Measurements from ENCODE around the gene TMEM30B. TPM values are rescaled to one million over a fixed set of nuclear protein-coding genes. Genes with fewer than 3 reads are reported as not detected.

The TMEM30B gene
- total RNA-seq, 4 donors from 2014 or later, result 15.6 to 47.6 (median 39.9) TPM

DNA sequence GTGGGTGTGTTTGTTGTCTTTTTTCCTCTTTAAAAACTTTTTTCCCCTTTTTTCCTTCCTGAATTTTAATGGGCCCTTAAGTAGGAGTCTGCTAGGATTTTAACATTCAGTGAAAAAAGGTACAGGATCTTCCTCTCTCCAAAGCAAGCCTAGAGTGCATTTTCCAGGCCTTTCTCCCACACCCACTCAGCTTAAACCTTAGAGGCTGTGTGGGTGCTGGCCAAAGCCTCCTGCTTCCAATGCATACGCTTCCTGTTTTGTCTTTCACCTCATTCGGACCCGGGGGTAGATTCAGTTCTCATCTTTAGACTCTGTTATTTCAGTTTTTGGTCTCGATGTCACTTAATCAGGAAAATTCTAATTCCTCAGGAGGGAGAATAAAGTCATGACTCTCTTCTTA is 51.2 kb downstream of the TMEM30B start:
- no peak for DNase-seq (ENCODE audit: low spot score in 2 of 2)
- Histone ChIP-seq H3K27me3 (no peaks in the 10 kb centered on the region), H3K9me3 (no peaks in the 10 kb centered on the region), H3K36me3 (no peaks in the 10 kb centered on the region), H3K4me1 (no peaks in the 10 kb centered on the region), H3K4me3 (no peak overlapping the region), H3K27ac (no peak overlapping the region)
- 45 to 54% methylated on average over 4 of the region's 4 CpGs for WGBS, 2 donors
- no peak for TF ChIP-seq POLR2A (IDR thresholded peaks at IDR 0.05)
- TF ChIP-seq, protein P1, sequence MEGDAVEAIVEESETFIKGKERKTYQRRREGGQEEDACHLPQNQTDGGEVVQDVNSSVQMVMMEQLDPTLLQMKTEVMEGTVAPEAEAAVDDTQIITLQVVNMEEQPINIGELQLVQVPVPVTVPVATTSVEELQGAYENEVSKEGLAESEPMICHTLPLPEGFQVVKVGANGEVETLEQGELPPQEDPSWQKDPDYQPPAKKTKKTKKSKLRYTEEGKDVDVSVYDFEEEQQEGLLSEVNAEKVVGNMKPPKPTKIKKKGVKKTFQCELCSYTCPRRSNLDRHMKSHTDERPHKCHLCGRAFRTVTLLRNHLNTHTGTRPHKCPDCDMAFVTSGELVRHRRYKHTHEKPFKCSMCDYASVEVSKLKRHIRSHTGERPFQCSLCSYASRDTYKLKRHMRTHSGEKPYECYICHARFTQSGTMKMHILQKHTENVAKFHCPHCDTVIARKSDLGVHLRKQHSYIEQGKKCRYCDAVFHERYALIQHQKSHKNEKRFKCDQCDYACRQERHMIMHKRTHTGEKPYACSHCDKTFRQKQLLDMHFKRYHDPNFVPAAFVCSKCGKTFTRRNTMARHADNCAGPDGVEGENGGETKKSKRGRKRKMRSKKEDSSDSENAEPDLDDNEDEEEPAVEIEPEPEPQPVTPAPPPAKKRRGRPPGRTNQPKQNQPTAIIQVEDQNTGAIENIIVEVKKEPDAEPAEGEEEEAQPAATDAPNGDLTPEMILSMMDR (IDR thresholded peaks at IDR 0.05), result no peak
- TF ChIP-seq EP300 (IDR thresholded peaks at IDR 0.05), result no peak

DNA sequence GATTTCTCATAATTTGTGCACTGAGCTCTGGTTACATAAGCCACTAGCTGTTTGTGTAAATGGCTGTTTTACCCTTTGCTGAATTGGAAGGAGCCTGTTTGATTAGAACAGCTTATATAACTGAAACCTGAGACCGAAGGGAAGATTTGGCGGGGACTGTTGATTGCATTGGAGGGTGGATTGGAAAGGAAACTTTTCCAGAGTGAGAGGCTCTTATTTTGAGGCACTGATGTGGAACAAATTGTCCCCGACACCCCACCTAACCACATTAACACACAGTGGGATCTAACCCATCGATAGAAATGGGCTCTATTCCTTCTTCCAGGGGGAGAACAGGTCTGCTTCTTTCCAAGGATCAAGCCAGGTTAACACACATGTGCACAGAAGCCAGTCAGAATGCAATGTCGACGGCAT is 51.7 kb downstream of the TMEM30B start:
- no peak for TF ChIP-seq POLR2A (IDR thresholded peaks at IDR 0.05)
- no peak for TF ChIP-seq EP300 (IDR thresholded peaks at IDR 0.05)
- TF ChIP-seq, protein P1 (IDR thresholded peaks at IDR 0.05), result no peak
- Histone ChIP-seq H3K27ac (no peak overlapping the region), H3K9me3 (no peaks in the 10 kb centered on the region), H3K36me3 (no peaks in the 10 kb centered on the region), H3K4me1 (no peaks in the 10 kb centered on the region), H3K4me3 (no peak overlapping the region), H3K27me3 (no peaks in the 10 kb centered on the region)
- no peak for DNase-seq (ENCODE audit: low spot score in 2 of 2)
- WGBS, 2 donors, result 52 to 57% methylated on average over 6 of the region's 6 CpGs

DNA sequence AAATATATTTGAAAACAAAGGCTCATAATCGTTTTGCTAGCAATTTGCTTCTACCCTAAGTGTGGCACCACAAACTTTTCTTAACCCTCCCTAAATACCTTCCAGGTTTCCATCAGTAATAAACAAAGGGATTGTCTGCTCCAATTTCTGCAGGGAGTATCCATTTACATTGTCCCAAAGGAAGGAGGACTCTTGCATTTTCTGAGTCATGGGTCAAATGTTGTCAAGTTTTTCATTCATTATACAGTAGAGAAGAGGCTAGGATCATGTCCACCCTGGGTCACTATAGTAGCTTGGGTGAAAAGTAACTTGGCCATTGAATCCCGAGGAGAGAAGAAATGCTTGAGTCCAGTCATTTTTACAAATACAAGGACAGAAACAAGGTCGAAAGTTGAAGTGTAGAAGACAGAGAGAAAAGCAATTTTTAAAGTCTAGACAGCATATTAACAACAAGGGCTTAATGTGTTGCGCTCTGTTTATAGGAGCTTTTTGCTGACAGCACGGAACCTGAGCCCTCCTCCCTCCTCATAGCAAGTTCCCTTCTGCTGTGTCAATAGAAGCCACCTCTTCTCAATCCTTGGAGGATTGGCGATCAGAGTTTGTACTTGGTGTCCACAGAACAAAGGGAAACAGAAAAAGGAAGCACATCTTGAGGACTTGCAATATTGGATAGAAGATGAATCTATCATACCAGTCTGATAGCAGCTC is 53.1 kb downstream of the TMEM30B start:
- no peak for DNase-seq (ENCODE audit: low spot score in 2 of 2)
- Histone ChIP-seq H3K4me1 (peaks cover 0 to 6% (median 0%) of the 10 kb centered on the region in 4 donors), H3K27me3 (no peaks in the 10 kb centered on the region), H3K4me3 (no peak overlapping the region), H3K36me3 (no peaks in the 10 kb centered on the region), H3K9me3 (no peaks in the 10 kb centered on the region), H3K27ac (no peak overlapping the region)
- TF ChIP-seq EP300 (IDR thresholded peaks at IDR 0.05) (no peak), POLR2A (IDR thresholded peaks at IDR 0.05) (no peak)
- TF ChIP-seq, protein P1 (IDR thresholded peaks at IDR 0.05), result no peak
- WGBS, 2 donors, result 71 to 72% methylated on average over 6 of the region's 6 CpGs

Other genes with a start within 250 kb of the TMEM30B start
- 10 to 100 TPM; 26.4 to 33.9 (median 29.2) TPM for gene PRKCH, start 40.2 kb upstream of the TMEM30B start, total RNA-seq